Kidney (tissue), 14 donors: ENCODE data around the gene PDLIM5. TPM values are rescaled to one million over a fixed set of nuclear protein-coding genes. Genes with fewer than 3 reads are reported as not detected.

Experiments used
- DNase-seq, 5 donors: peaks; one replicate each; pipeline ENCODE4 v3.0.0-alpha.2; 2013 to 2020
- FAIRE-seq: peaks from 2 replicates; lab custom pipeline; 2012; peaks lifted over from hg19 to GRCh38; lab: Jason Lieb, UNC
- H3K27ac ChIP-seq, 2 donors: one replicate each; pipeline ENCODE4 v1.7.0; 2013; ENCODE audit warnings: low read depth in 2 of 2, low read length in 2 of 2, inconsistent platforms in 1 of 2
- H3K27me3 ChIP-seq: one replicate; pipeline ENCODE4 v1.7.1; 2013; ENCODE audit warnings: low read length, inconsistent platforms; ENCODE audit not compliant: control insufficient read depth, insufficient read depth
- H3K36me3 ChIP-seq, 3 donors: one replicate each; pipeline versions ENCODE4 v1.7.0 to v1.7.1; 2013; ENCODE audit warnings: low read length in 3 of 3, control low read depth in 1 of 3, inconsistent platforms in 1 of 3; ENCODE audit not compliant: insufficient read depth in 3 of 3, control insufficient read depth in 2 of 3
- H3K4me1 ChIP-seq, 3 donors: one replicate each; pipeline versions ENCODE4 v1.7.0 to v1.7.1; 2013; ENCODE audit warnings: low read length in 3 of 3, inconsistent platforms in 1 of 3, low read depth in 1 of 3; ENCODE audit not compliant: control insufficient read depth in 2 of 3, insufficient read depth in 2 of 3
- H3K4me3 ChIP-seq, 3 donors: one replicate each; pipeline versions ENCODE4 v1.7.0 to v1.8.1; 2013; ENCODE audit warnings: low read length in 3 of 3, control low read depth in 1 of 3, inconsistent platforms in 1 of 3
- H3K9ac ChIP-seq, 3 donors: one replicate each; pipeline versions ENCODE4 v1.7.0 to v1.7.1; 2013; ENCODE audit warnings: low read length in 3 of 3, control low read depth in 1 of 3, inconsistent platforms in 1 of 3
- H3K9me3 ChIP-seq, 3 donors: one replicate each; pipeline versions ENCODE4 v1.7.0 to v1.7.1; 2013; ENCODE audit warnings: low read length in 3 of 3, control low read depth in 1 of 3, inconsistent platforms in 1 of 3; ENCODE audit not compliant: control insufficient read depth in 2 of 3, insufficient read depth in 1 of 3
- intact Hi-C: fragments of 100-400 bp; cut with DNase I; formaldehyde crosslinking; loops from one replicate; pipeline ENCODE4 v1.11.1; 2022
- polyA plus RNA-seq: library from polyadenylated mRNA; stranded (reverse); fragments of 350-450 nt; fragmentation: Illumina TruSeq; extraction: RNeasy Lipid Tissue Mini Kit (QIAGEN cat#74804); gene quantifications from one replicate; pipeline ENCODE4 v1.2.3, GENCODE V29; 2014; ENCODE audit warnings: low read depth, low replicate concordance; ENCODE audit not compliant: insufficient read depth
- total RNA-seq: library from RNA; stranded (reverse); fragmentation: NEBNext Ultra II Directional; extraction: Animal tissue kit (Norgen Biotek cat#: 25700); gene quantifications from one replicate; pipeline ENCODE4 v1.2.1, GENCODE V29; 2021
- TF ChIP-seq, protein P1 (sequence below): IDR thresholded peaks from 3 replicates; pipeline ENCODE4 v1.5.1; 2012; ENCODE audit warnings: mild to moderate bottlenecking, moderate library complexity, borderline replicate concordance; ENCODE audit not compliant: insufficient read depth; ENCODE audit errors: extremely low read depth
- donor health status: control.
- donor health status: control.
- donor health status: control.
- donor health status: control.
- donor health status: control.
- donor health status: DM: yes; HTN: yes; CAD: no.
- donor health status: Normal renal cell carcinoma (clear cell type).

Gene PDLIM5
- total and polyA plus RNA-seq, 2 donors from 2014 or later = 24.3 to 167 TPM

DNA sequence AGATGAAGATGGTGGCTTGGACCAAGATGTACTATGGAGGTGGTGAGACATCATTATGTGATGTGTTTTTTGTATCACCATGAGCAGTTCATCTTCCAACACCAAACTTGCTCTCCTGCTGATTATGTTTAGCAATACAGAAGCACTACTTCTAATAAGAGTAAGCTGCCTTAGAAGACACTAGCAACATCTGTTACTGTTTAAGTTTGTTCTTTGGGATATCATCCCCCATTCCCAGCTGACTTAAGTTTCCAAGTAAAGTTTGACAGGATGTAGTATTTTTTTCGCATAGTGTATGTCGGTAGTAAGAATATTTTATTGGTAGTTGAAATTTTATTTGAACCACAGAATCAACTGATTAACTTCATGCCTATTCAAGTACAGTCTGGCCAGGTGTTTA is 182.5 kb downstream of the PDLIM5 start:
- FAIRE-seq (no peak), DNase-seq (no peak)
- Histone ChIP-seq H3K36me3 (no peaks in the 10 kb centered on the region), H3K27me3 (no peaks in the 10 kb centered on the region), H3K27ac (no peak overlapping the region), H3K9ac (no peak overlapping the region), H3K9me3 (no peaks in the 10 kb centered on the region), H3K4me1 (no peaks in the 10 kb centered on the region), H3K4me3 (no peak overlapping the region)
- TF ChIP-seq, protein P1, sequence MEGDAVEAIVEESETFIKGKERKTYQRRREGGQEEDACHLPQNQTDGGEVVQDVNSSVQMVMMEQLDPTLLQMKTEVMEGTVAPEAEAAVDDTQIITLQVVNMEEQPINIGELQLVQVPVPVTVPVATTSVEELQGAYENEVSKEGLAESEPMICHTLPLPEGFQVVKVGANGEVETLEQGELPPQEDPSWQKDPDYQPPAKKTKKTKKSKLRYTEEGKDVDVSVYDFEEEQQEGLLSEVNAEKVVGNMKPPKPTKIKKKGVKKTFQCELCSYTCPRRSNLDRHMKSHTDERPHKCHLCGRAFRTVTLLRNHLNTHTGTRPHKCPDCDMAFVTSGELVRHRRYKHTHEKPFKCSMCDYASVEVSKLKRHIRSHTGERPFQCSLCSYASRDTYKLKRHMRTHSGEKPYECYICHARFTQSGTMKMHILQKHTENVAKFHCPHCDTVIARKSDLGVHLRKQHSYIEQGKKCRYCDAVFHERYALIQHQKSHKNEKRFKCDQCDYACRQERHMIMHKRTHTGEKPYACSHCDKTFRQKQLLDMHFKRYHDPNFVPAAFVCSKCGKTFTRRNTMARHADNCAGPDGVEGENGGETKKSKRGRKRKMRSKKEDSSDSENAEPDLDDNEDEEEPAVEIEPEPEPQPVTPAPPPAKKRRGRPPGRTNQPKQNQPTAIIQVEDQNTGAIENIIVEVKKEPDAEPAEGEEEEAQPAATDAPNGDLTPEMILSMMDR = no peak
- intact Hi-C loops = no loop called here

DNA sequence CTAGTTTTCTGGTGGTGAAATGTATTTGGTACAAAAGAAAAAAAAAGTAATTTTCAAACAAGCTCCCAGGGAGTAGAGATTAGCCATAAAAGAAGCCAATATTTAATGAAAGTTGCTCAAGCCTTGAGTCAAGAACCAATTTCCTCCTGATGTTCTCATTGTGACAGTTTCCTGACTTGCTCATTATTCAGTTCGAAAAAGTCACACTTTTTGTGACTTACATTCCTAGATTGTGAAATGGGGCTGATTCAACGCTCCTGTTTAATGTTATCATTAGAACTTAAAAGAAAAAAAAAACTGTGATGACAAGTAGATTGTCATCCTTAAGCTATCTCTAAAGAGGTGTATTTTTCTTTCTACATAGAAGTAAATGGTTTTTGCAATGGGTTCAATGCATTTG is 183.4 kb downstream of the PDLIM5 start:
- DNase-seq = no peak
- Histone ChIP-seq H3K27ac (no peak overlapping the region), H3K4me1 (no peaks in the 10 kb centered on the region), H3K9me3 (no peaks in the 10 kb centered on the region), H3K4me3 (no peak overlapping the region), H3K9ac (no peak overlapping the region), H3K27me3 (no peaks in the 10 kb centered on the region), H3K36me3 (no peaks in the 10 kb centered on the region)
- TF ChIP-seq, protein P1 = no peak
- FAIRE-seq = no peak
- intact Hi-C loops = no loop called here

DNA sequence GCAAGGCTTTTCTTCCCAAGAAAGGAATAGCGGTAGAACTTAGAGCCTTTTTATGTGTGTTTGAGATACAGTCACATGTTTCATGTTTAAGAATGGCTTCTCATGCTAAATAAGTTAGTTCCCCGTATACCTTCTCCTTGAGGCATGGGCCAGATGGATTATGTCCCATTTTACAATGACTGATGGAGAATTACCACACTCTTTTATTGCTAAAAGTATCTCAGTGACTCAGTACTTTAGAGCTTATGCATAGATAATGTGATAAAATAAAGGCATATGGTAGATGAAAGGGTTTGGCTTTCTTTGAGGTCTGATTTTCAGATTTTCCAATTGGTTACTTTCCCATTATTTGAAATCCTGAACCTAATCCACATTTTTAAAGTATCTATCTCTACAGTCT is 184.3 kb downstream of the PDLIM5 start:
- Histone ChIP-seq H3K4me1 (no peaks in the 10 kb centered on the region), H3K27me3 (no peaks in the 10 kb centered on the region), H3K4me3 (no peak overlapping the region), H3K9me3 (no peaks in the 10 kb centered on the region), H3K9ac (no peak overlapping the region), H3K27ac (no peak overlapping the region), H3K36me3 (no peaks in the 10 kb centered on the region)
- DNase-seq (no peak), FAIRE-seq (no peak)
- intact Hi-C loops = no loop called here
- TF ChIP-seq, protein P1 = no peak

DNA sequence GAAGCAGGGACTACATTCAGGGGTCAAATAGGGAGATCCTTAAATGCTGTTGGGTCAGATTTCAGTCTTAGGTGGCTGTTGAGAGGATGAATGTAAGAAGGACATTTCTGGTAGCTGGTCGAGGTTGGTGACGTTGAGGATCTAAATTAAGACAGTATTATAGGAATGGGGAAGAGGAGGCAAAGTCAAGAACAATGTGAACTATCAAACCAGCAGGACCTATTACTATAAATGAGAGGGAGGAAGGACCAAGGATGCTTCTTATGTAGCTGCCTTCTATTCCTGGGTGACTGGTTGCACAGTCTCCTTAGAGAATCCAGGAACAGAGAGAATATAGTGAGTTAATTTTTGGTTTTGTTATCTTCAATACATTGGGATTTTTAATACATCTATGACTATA is 187.6 kb downstream of the PDLIM5 start:
- H3K4me3 ChIP-seq = no peak overlapping the region
- no peak overlapping the region for H3K9ac ChIP-seq
- H3K9me3 ChIP-seq = no peaks in the 10 kb centered on the region
- H3K27me3 ChIP-seq = no peaks in the 10 kb centered on the region
- TF ChIP-seq, protein P1 = no peak
- FAIRE-seq (no peak), DNase-seq (no peak)
- intact Hi-C loops = no loop called here
- no peak overlapping the region for H3K27ac ChIP-seq
- H3K36me3 ChIP-seq = no peaks in the 10 kb centered on the region
- H3K4me1 ChIP-seq = peaks cover 2 to 11% (median 3%) of the 10 kb centered on the region in 3 donors
